IMR-90 (cell line): ENCODE data around the gene ITGA2. TPM values are rescaled to one million over a fixed set of nuclear protein-coding genes. Genes with fewer than 3 reads are reported as not detected.

Experiments
- ATAC-seq: fragments of 200-7000 bp; cut with Tn5 transposase; 2 replicates; pipeline ENCODE4 v1.9.1; 2020; ENCODE audit warnings: low read depth, mild to moderate bottlenecking, moderate library complexity
- BruUV-seq: library from RNA; stranded (reverse); fragments of 400-500 nt; replicated peaks from 2 replicates; lab custom pipeline; 2021; lab: Mats Ljungman, UMichigan
- CTCF ChIA-PET: fragments of 300-600 bp; formaldehyde crosslinking; extraction: SDS; loops from one replicate; lab custom pipeline; 2021; ENCODE audit warnings: antibody characterized with exemption; lab: Yijun Ruan, JAX
- POLR2A ChIA-PET: fragments of 300-600 bp; sonication (Branson Sonifier 250); formaldehyde crosslinking; loops from one replicate; lab custom pipeline; 2022; ENCODE audit warnings: antibody characterized with exemption; ENCODE audit not compliant: unreplicated experiment; lab: Charles Lee
- DNase-seq: peaks from one replicate; pipeline ENCODE4 v3.0.0; 2013
- H2AFZ ChIP-seq: replicated peaks from 2 replicates; pipeline ENCODE3; 2013; ENCODE audit warnings: low read length, mild to moderate bottlenecking; ENCODE audit not compliant: poor library complexity
- H2AK5ac ChIP-seq: 2 replicates; pipeline ENCODE4 v1.6.1; 2013; ENCODE audit warnings: low read depth, low read length, inconsistent platforms
- H2AK9ac ChIP-seq: replicated peaks from 2 replicates; pipeline ENCODE3; 2013; ENCODE audit warnings: mild to moderate bottlenecking, low read depth, low read length, moderate library complexity; ENCODE audit not compliant: poor library complexity
- H2BK120ac ChIP-seq: 2 replicates; pipeline ENCODE4 v1.6.1; 2013; ENCODE audit warnings: low read depth, low read length, inconsistent platforms
- H2BK15ac ChIP-seq: 3 replicates; pipeline ENCODE4 v1.6.1; 2013; ENCODE audit warnings: low read depth, low read length, inconsistent platforms
- H2BK20ac ChIP-seq: 2 replicates; pipeline ENCODE4 v1.6.1; 2013; ENCODE audit warnings: low read depth, mild to moderate bottlenecking, inconsistent platforms, low read length, moderate library complexity
- H2BK5ac ChIP-seq: 2 replicates; pipeline ENCODE4 v1.6.1; 2013; ENCODE audit warnings: mild to moderate bottlenecking, low read depth, low read length, inconsistent platforms; ENCODE audit not compliant: poor library complexity, severe bottlenecking
- H3K14ac ChIP-seq: replicated peaks from 2 replicates; pipeline ENCODE4 v1.6.1; 2013; ENCODE audit warnings: low read depth, low read length, inconsistent platforms
- H3K18ac ChIP-seq: 2 replicates; pipeline ENCODE4 v1.6.1; 2013; ENCODE audit warnings: low read depth, low read length, control low read depth
- H3K23ac ChIP-seq: 2 replicates; pipeline ENCODE4 v1.6.1; 2013; ENCODE audit warnings: low read depth, low read length, inconsistent platforms
- H3K27ac ChIP-seq: 2 replicates; pipeline ENCODE4 v1.5.1; 2013; ENCODE audit warnings: mild to moderate bottlenecking, control low read depth, low read length; ENCODE audit not compliant: insufficient read depth
- H3K27me3 ChIP-seq: 2 replicates; pipeline ENCODE4 v1.6.1; 2013; ENCODE audit warnings: low read length; ENCODE audit not compliant: control insufficient read depth, insufficient read depth
- H3K36me3 ChIP-seq: 2 replicates; pipeline ENCODE4 v1.6.1; 2013; ENCODE audit warnings: low read length, mixed read lengths; ENCODE audit not compliant: control insufficient read depth, insufficient read depth
- H3K4ac ChIP-seq: 2 replicates; pipeline ENCODE4 v1.6.1; 2013; ENCODE audit warnings: low read depth, low read length, inconsistent platforms
- H3K4me1 ChIP-seq: 2 replicates; pipeline ENCODE4 v1.6.1; 2013; ENCODE audit warnings: low read length, mixed read lengths; ENCODE audit not compliant: control insufficient read depth, insufficient read depth
- H3K4me2 ChIP-seq: 2 replicates; pipeline ENCODE4 v1.6.1; 2013; ENCODE audit warnings: low read depth, mild to moderate bottlenecking, control low read depth, low read length, moderate library complexity
- H3K4me3 ChIP-seq: 2 replicates; pipeline ENCODE4 v1.5.1; 2013; ENCODE audit warnings: low read depth, mild to moderate bottlenecking, control low read depth, low read length, moderate library complexity; ENCODE audit not compliant: insufficient read depth
- H3K56ac ChIP-seq: 2 replicates; pipeline ENCODE4 v1.6.1; 2013; ENCODE audit warnings: low read length, inconsistent platforms; ENCODE audit not compliant: insufficient read depth; ENCODE audit errors: extremely low read depth
- H3K79me1 ChIP-seq, 2 experiments: 2 replicates each; pipeline ENCODE4 v1.6.1; 2013; ENCODE audit warnings: low read length in 2 of 2, inconsistent platforms in 1 of 2, low read depth in 1 of 2
- H3K9ac ChIP-seq: 2 replicates; pipeline ENCODE4 v1.6.1; 2013; ENCODE audit warnings: low read depth, low read length, control low read depth
- H3K9me1 ChIP-seq: 2 replicates; pipeline ENCODE4 v1.6.1; 2013; ENCODE audit warnings: low read length, inconsistent platforms; ENCODE audit not compliant: insufficient read depth
- H3K9me3 ChIP-seq: 2 replicates; pipeline ENCODE4 v1.6.1; 2013; ENCODE audit warnings: low read length; ENCODE audit not compliant: control insufficient read depth, insufficient read depth
- H4K20me1 ChIP-seq: 2 replicates; pipeline ENCODE4 v1.6.1; 2013; ENCODE audit warnings: low read length, inconsistent platforms; ENCODE audit not compliant: insufficient read depth
- H4K5ac ChIP-seq: 2 replicates; pipeline ENCODE4 v1.6.1; 2013; ENCODE audit warnings: mild to moderate bottlenecking, low read depth, low read length, control low read depth
- H4K8ac ChIP-seq, 2 experiments: 2 replicates each; pipeline ENCODE4 v1.6.1; 2013; ENCODE audit warnings: low read depth in 2 of 2, low read length in 2 of 2, control low read depth in 1 of 2, inconsistent platforms in 1 of 2
- H4K91ac ChIP-seq: 2 replicates; pipeline ENCODE4 v1.6.1; 2013; ENCODE audit warnings: low read depth, low read length, inconsistent platforms; ENCODE audit not compliant: insufficient read depth
- CHD1 ChIP-seq: IDR thresholded peaks from 2 replicates; pipeline ENCODE4 v1.6.1; 2012; ENCODE audit warnings: low read depth, low read length, improper control_type of control experiment
- FOS ChIP-seq: fragments of 150-350 bp; IDR thresholded peaks from 2 replicates; pipeline ENCODE4 v1.6.1; 2016; ENCODE audit warnings: low read depth, low read length
- MAFK ChIP-seq: IDR thresholded peaks from 2 replicates; pipeline ENCODE4 v1.6.1; 2012; ENCODE audit warnings: low read depth, low read length, improper control_type of control experiment
- MAZ ChIP-seq: IDR thresholded peaks from 2 replicates; pipeline ENCODE4 v1.6.1; 2012; ENCODE audit warnings: low read depth, mild to moderate bottlenecking, low read length, improper control_type of control experiment, moderate library complexity, borderline replicate concordance
- MXI1 ChIP-seq: IDR thresholded peaks from 2 replicates; pipeline ENCODE4 v1.6.1; 2012; ENCODE audit warnings: low read depth, mild to moderate bottlenecking, low read length, moderate library complexity, borderline replicate concordance
- POLR2A ChIP-seq: IDR thresholded peaks from 2 replicates; pipeline ENCODE4 v1.6.1; 2012; ENCODE audit warnings: mild to moderate bottlenecking, low read depth, low read length
- RCOR1 ChIP-seq: IDR thresholded peaks from 2 replicates; pipeline ENCODE4 v1.6.1; 2012; ENCODE audit warnings: mild to moderate bottlenecking, low read length, improper control_type of control experiment; ENCODE audit not compliant: insufficient replicate concordance
- WGBS, 2 experiments: methylation state at CpG; one replicate each; pipeline versions ENCODE4 v1.1.5 to v1.1.7; 2013; ENCODE audit warnings: missing lambda C conversion rate in 2 of 2; ENCODE audit not compliant: insufficient read length in 1 of 2; ENCODE audit errors: extremely low coverage in 2 of 2; 5-methylcytosine and 5-hydroxymethylcytosine counted together
- dilution Hi-C: fragments of 300-500 bp; cut with HindIII; formaldehyde crosslinking; loops from one replicate; pipeline ENCODE4 v1.14.3; 2018; ENCODE audit warnings: low sequenced_read_pairs; ENCODE audit not compliant: unreplicated experiment
- in situ Hi-C: fragments of 300-500 bp; cut with MboI; formaldehyde crosslinking; loops from 3 replicates; pipeline ENCODE4 v1.14.3; 2019; ENCODE audit warnings: low sequenced_read_pairs, inconsistent platforms, mixed read lengths
- intact Hi-C: fragments of 100-400 bp; cut with micrococcal nuclease; formaldehyde crosslinking; loops from 2 replicates; pipeline ENCODE4 v1.10.0; 2022
- polyA plus RNA-seq, 3 experiments: library from polyadenylated mRNA; depleted of rRNA; stranded (reverse); fragments of >200 nt; gene quantifications; 2 replicates each; pipeline ENCODE4 v1.2.3, GENCODE V29; 2012; ENCODE audit warnings: low replicate concordance in 1 of 3
- total RNA-seq: library from RNA; depleted of rRNA; stranded (reverse); fragments of >200 nt; gene quantifications from 2 replicates; pipeline ENCODE4 v1.2.3, GENCODE V29; 2012
- TF ChIP-seq, protein P1 (sequence below): conservative IDR thresholded peaks from 2 replicates; pipeline ENCODE4 v1.5.1; 2012; ENCODE audit warnings: mild to moderate bottlenecking, low read depth, low read length, improper control_type of control experiment

ITGA2 gene
- total and polyA plus RNA-seq, 2 of the 4 experiments (the other 2 are of a cell fraction): 23.3 to 93.4 TPM

DNA sequence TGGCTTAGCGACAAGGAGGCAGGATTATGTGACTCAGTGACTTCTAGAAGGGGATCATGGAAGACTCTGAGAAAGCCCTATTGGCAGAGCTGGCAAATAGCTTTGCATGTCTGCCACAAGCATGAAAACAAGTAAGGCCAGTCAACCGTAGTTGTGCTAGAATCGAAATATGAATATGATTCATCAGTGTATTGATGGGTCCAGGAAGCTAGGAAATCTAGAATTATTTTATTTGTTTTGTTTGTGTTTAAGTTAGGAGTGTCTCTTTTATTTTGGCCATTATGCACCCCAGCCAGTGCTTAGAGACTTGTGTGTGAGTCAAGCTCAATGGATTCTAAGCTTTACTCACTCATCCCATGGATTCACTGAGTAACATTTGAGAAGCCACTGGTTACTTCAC lies 3.8 kb upstream of the ITGA2 start:
- H2AFZ ChIP-seq: no peak overlapping the region
- TF ChIP-seq FOS (no peak), POLR2A (no peak), MXI1 (no peak), CHD1 (no peak), RCOR1 (no peak), MAZ (no peak), MAFK (no peak)
- TF ChIP-seq, protein P1, sequence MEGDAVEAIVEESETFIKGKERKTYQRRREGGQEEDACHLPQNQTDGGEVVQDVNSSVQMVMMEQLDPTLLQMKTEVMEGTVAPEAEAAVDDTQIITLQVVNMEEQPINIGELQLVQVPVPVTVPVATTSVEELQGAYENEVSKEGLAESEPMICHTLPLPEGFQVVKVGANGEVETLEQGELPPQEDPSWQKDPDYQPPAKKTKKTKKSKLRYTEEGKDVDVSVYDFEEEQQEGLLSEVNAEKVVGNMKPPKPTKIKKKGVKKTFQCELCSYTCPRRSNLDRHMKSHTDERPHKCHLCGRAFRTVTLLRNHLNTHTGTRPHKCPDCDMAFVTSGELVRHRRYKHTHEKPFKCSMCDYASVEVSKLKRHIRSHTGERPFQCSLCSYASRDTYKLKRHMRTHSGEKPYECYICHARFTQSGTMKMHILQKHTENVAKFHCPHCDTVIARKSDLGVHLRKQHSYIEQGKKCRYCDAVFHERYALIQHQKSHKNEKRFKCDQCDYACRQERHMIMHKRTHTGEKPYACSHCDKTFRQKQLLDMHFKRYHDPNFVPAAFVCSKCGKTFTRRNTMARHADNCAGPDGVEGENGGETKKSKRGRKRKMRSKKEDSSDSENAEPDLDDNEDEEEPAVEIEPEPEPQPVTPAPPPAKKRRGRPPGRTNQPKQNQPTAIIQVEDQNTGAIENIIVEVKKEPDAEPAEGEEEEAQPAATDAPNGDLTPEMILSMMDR: no peak
- H3K23ac ChIP-seq: peak overlapping the region; percentile 35; the same call in 1 of the 2 replicates
- no peak overlapping the region for H3K27ac ChIP-seq
- H2AK9ac ChIP-seq: no peak overlapping the region
- no peak overlapping the region for H3K4me3 ChIP-seq
- H3K9me3 ChIP-seq: no peaks in the 10 kb centered on the region
- peak overlapping the region; percentile 77; the same call in 1 of the 2 replicates for H3K14ac ChIP-seq
- H2AK5ac ChIP-seq: peak overlapping the region; percentile 70; the same call in 1 of the 2 replicates
- dilution Hi-C loops: no loop called here
- H2BK20ac ChIP-seq: peak overlapping the region; percentile 77
- H4K20me1 ChIP-seq: no peaks in the 10 kb centered on the region
- BruUV-seq: no TSS peak
- no peak for ATAC-seq
- H2BK5ac ChIP-seq: peak overlapping the region; percentile 44
- no peak overlapping the region for H3K56ac ChIP-seq
- CTCF ChIA-PET: interaction anchor here (1.1 kb wide), 1 partner anchor 12 kb away, joined by 5 read pairs; no protein-coding TSS in a partner anchor
- POLR2A ChIA-PET: no interaction called here
- WGBS, 2 experiments: no CpG with 5 or more reads among the region's 3 CpGs
- no peaks in the 10 kb centered on the region for H3K27me3 ChIP-seq
- no peaks in the 10 kb centered on the region for H3K36me3 ChIP-seq
- H3K79me1 ChIP-seq: peaks cover 0 to 36% of the 10 kb centered on the region in 2 experiments; a peak in 2 of 4 replicates
- peaks cover 15% of the 10 kb centered on the region; the same call in 1 of the 2 replicates for H3K4me1 ChIP-seq
- peak overlapping the region; percentile 16; the same call in 1 of the 2 replicates for H3K18ac ChIP-seq
- peak overlapping the region in 1 of 2 experiments; percentile 33; a peak in 2 of 4 replicates for H4K8ac ChIP-seq
- no peak overlapping the region; the same call in 1 of the 2 replicates for H4K91ac ChIP-seq
- intact Hi-C loops: no loop called here
- H2BK120ac ChIP-seq: peak overlapping the region; percentile 84; the same call in 1 of the 2 replicates
- H3K9ac ChIP-seq: no peak overlapping the region
- H4K5ac ChIP-seq: peak overlapping the region; percentile 20; the same call in 1 of the 2 replicates
- H3K9me1 ChIP-seq: peaks cover 3% of the 10 kb centered on the region; the same call in 1 of the 2 replicates
- peak overlapping the region; percentile 70; the same call in 1 of the 2 replicates for H3K4ac ChIP-seq
- peak overlapping the region; percentile 88; the same call in 2 of the 3 replicates for H2BK15ac ChIP-seq
- in situ Hi-C loops: no loop called here
- DNase-seq: peak; percentile 56
- no peak overlapping the region for H3K4me2 ChIP-seq
